ENCODE results near the gene APOBEC3A.
"Not testable (repeated sequence)": the region's sequence is repeated elsewhere in the genome, so short reads cannot be mapped to it uniquely, and the experiment has no call there.

Gene APOBEC3A

DNA sequence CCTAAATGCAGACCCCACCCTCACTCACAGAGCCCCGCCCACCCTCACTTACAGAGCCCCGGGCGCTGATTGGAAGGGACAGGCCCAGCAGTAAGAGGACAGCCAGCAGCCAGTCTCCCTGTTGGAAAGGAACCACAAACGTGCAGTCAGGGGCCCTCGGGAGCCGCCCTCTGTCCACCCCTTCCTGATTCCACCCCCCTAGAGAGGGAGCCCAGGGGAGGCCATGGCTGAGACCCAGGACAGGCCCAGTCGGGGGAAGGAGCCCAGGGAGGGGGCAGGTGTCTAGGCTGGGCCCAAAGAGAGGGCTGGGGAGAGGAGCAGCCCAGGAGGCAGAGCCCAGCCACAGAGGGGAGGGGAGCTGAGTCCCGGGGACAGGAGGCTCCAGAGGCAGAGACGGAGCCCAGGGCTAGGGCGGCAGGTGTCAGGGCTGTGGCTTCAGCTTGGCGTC is 5.9 kb downstream of the APOBEC3A start:
- DNase-seq, result not testable (repeated sequence)

DNA sequence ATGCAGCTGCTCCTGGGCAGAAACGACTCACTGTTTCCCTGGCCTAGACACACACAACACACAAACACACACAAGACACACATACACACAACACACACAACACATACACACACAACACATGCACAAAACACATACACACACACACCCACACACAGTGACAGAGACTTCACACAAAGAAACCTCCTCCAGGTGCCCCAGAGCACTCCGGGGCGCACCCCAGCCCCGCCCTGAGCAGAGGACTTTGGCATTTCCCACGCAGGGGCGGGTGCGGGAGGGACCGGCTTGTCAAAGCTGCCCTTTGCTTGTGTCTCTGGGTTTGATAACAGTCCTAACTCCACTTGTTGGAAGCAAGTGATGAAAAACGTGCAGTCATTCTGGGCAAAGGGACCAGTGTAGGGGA is 6.5 kb downstream of the APOBEC3A start:
- no peak for DNase-seq

DNA sequence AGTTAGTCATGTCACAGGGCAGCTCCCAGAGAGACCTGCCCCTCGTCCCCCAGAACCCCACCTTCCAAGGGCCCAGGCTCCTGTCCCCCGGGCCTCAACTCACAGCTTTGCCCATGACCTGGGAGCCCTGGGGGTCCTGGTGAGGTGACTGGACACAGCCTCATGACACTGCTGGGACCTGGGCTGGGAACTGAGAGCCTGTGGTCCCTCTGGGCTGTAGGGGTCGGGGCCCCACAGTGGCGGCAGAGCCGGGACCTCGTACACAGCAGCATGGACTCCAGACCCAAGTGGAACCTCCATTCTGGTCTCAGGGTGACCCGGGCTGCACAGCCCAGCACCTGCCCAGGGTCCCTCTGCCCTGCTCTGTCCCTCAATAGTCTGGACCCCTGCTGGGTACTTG is 6.9 kb downstream of the APOBEC3A start:
- DNase-seq, result no peak

DNA sequence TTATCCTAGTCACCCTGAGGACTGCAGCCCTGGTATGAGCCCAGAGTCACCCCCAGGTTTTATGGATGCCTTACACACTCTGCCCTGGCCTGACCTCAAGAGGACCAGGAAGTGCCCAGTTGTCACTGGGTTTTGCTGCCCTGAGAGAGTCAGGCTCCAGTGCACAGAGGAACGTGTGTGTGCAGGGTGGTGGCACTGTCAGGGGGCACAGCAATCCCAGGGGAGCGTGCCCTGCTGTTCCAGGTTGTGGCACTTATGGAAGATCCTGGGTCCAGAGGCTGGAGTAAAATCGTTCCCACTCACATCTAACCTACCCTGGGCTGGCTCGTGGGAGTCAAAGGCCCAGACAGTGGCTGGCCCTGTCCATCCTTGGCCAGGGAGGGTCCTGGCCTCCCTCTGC is 7.6 kb downstream of the APOBEC3A start:
- no peak for DNase-seq

DNA sequence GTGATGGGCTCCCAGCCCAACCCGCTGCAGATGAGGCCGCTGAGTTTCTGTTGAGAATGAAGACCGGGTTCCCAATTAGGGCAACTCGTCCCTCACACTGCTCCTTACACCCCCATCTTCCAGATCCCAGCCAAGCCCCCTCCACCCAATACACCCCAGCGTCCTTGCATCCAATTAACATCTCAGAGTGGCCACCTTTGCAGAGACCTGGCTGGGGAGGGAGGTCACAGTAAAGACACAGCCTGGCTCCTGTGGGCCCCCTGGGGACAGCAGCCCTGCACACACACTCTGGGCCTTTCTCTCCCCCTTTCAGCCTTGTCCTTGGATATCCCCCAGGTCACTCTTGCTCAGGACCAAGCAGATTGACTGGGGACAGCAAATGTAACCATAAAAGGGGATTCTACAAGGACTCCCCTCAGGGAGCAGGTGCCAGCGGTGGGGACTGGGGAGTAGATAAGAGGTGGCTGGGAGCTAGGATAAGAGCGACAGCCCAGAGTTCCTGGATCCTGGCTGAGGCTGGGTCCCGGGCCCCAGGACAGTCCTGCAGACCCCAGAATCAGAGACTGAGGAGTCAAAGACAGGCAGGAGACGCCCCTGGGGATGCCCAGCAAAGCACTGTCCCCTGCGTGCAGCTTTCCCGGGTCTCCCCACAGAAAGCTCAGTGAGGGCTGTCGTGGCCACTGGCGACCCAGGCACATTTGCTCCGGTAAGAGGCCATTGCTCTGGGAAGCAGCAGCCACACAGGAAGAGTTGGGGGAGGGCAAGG is 8.4 kb downstream of the APOBEC3A start:
- no peak for DNase-seq

DNA sequence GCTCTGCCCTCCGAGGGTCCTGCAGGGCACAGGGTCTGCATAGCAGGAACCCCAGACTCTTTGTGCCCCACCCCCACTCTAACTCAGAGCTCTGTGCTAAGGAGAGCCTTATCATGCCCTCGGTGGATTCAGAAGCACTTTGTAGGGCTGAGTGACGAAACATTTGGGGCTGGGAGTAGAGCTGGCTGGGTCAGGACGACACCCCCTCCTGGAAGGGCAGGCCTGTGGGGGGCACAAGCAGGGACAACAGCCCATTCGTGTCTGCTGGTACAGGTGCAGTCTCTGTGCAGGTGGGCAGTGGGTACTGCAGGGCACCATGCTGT is 8.9 kb downstream of the APOBEC3A start:
- no peak for DNase-seq

DNA sequence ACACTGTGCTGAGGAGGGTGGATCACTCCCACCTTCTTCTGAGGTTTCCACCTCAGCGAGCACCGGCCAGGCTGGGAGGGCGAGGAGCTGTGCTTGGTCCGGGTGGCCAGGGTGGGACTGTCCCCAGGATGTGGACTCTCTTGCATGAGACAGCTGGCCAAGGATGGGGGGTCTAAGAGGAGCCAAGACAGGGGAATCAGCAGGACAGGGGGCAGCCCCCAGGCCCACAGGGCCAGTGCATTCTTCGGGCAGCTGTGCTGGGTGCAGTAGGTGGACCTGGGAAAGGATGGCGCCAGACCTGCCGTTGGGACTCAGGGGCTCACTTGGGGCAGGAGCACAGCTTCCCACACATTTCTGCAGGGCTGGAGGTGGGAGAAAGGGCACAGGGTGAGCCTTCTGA is 9.5 kb downstream of the APOBEC3A start:
- DNase-seq, result no peak

DNA sequence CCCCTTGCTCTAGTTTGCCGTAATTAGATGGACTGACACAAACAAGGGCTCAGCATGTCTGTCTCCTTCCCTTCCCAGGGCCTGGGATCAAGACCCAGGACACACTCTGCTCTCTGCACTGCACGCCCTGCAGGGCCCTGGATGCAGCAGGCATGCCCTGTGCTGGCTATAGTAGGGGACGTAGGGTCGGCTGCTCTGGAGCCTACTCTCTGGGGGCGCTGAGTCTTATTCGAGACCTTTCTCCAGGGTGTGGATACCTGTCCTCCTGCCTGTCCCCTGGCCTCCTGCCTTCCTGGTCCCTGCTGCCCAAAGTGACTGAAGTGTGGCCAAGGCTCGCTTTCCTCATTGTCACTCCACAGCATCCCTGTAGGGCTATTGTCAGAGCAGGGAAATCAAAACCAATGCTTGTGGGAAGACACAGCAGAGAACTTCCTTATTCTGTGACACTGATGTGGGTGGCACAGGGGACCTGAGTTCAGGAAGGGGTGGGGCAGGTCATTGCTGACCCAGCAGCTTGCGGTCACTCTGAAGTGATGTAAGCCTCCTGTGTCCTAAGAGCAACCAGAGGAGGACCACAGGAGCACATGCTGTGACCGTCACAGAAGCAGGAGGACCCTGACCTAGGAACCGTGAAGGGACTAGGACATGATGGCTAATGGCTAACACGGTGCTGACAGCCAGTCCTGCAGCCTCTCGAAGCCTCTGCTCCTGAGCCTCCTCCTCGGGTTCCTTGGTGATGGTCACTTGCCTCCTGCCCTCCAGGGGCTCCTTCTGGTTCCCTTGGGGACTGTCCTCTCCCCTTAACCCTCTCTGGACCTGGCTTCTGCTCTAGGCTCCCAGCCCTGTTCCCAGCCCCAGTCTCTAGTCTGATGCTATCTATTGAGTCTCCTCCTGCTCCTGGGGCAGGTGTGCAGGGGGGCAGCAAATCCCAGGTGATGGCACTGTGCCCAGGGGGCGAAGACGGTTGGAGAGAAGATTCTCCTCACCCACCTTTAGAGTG is 10.3 kb downstream of the APOBEC3A start:
- no peak for DNase-seq

DNA sequence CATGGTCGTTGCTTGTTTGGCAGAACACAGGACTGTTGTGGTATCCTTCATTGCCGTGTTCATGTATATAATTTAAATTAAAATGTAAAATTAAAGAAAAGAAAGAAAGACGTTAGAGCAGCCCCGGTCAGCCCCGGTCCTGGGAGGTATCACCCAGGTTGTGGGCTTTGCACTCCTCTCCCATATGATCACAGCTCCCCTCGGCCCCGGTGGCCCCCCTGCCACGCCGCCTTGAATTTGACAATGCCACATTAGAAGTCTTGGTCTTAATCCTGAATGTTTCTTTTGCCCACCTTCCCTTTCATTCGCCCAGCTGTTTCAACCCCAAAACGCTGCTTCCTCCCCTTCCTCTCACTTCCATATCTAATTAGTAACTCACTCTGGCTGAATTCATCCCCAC is 11.4 kb downstream of the APOBEC3A start:
- no peak for DNase-seq

DNA sequence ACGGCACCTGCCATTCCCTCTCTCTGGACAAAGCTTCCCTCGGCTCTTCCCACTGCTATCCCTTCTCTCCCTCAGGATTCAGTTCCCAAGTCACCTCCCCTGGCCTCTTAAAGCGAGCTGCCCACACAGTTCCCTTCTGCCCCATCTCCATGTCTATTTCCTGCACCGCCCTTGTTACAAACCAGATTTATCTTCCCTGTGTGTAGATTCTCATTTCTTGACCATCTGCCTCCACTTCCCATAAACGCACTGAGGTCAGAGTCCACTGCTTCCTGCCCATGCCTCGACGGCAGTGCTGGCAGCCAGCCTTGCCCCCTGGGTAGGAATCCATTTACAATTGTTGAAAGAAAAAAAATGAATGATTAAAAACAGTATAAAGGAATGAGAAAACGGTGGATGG is 13.1 kb downstream of the APOBEC3A start:
- no peak for DNase-seq

DNA sequence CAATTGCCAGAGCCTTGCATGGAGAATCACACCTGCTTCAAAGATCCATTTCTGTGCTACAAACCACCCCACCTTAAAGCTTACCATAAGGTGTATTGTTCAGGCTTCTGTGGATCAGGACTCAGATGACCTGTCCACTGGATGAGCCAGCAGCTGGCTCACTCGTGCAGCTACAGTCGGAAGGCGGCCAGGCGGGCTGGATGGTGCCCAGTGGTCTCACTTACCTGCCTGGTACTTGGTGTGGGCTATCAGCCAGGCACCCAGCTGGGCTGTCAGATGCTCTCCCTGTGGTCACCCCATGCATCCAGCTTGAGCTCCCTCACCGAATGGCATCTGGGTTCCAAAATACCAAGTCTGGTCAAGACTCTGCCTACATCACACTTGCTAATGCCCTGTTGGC is 13.8 kb downstream of the APOBEC3A start:
- DNase-seq, result no peak

DNA sequence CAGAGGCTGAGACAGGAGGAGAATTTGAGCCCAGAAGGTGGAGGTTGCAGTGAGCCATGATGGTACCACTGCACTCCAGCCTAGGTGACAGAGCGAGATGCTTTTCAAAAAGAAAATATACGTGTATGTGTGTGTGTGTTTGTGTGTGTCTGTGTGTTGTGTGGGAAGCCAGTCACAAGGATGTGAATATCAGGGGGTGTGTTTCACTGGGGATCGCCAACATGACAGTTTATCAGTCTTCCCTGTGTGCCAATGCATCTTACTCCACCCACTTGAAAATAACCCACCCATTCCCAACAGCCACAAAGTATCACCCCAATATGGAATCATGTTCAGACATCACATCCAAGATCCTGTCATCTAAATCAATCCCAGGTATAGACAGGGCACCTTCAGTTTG is 14.4 kb downstream of the APOBEC3A start:
- DNase-seq, result no peak

DNA sequence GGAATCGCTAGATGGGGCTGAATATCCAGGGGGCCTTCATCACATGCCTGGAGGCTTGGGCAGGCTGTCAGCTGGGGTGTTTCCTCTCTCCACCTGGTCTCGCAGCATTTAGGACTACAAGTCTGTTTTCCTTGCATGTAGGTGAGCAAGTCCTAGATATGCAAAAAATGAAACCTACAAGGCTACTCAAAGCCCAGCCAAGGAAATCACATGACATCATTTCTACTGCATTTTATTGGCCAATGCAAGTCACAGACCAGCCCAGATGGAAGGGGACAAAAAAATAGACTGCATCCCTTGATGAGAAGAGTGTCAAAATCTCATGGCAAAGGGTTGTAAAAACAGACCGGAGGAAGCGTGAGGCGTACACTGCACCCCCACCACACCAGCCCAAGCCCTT is 15.1 kb downstream of the APOBEC3A start:
- DNase-seq, result no peak

DNA sequence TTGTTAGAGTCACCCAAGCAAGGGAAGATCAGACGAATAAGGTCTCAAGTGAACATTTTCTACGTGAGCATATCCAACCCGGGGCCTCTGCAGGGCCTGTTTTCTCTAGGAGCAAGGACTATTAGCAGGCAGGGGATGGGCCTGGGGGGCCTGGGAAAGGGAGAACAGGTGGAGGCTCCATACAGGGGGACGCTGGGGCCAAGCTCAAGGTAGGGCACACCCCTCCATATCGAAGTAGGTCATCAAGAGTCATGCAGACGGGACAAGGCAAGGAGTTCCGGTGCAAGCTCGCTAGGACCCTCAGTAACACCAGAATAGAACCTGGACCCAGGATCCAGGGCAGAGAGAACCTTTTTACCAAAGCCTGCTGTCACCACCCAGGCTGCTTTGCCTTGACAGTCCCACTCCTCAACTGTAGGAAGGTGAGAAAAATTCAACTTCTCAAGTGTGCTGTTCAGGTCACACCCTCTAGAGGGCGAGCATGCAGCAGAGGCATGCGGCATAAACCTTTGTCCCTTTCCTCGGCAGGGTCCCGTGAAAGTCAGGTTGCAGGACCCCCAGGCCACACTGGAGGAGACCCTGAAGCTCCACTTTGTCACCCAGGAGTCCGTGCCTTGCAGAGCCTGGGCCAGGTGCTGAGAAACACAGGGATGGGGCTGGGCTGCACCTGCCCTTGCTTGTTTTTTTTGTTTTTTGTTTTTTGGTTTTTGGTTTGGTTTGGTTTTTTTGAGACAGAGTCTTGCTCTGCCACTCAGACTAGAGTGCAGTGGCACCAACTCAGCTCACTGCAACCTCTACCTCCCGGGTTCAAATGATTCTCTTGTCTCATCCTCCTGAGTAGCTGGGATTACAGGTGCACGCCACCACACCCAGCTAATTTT is 16.1 kb downstream of the APOBEC3A start:
- DNase-seq, result peak in 4 of 6 experiments; percentile 10 to 57 (median 20)

DNA sequence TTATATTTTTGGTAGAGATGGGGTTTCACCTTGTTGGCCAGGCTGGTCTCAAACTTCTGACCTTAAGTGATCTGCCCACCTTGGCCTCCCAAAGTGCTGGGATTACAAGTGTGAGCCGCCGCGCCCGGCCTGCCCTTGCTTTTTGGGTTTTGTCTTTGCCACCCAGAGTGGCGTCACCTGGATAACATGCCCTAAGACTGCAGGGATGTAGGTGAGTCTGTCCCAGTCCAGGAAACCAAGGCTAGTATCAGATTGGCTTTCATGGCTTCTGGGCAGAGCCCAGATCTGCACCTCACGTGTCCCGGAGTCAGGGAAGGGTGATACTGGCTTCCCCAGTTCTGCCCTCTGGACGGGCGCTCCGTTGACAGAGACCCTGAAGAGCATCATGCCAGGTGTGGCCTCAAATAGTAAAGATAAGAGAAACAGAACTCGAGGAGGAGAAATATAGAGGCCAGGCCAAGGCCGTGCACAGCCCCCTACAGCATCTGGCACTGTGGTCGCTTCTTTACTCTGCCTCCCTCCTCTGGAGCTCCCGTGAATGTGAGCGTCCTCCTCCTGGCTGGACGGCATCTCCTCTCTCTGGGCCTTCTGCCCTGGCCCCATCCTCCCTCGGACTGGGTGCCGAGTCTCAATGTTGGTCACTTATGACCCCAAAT is 16.9 kb downstream of the APOBEC3A start:
- no peak for DNase-seq

DNA sequence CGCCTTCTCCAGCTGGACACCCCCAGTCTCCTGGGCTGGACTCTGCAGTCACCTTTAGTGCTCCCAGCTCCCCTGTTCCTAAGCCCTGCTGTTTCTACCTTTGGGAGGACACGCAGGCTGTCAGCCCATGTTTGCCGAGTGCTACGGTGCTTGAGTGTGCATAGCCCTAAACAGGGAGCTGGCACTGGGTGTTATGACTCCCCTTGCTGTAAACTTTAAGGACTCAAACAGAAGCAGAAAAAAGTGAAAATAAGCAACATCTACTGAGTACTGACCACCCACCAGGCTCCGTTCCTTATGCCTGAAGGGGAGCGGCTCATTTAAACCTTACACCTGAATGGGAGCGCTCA is 17.4 kb downstream of the APOBEC3A start:
- DNase-seq, result no peak

DNA sequence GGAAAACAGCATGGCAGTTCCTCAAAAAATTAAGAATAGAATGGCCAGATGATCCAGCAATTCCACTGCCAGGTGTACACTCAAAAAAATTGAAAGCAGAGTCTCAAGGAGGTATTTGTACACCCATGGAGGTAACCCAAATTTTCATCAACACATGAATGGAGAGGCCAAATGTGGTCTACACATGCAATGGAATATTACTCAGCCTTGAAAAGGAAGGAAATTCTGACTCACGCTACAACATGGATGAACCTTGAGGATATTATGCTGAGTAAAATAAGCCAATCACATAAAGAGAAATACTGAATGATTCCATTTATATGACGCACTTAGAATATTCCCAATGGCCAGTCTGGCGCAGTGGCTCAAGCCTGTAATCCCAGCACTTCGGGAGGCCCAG is 19.9 kb downstream of the APOBEC3A start:
- DNase-seq, result not testable (repeated sequence)

DNA sequence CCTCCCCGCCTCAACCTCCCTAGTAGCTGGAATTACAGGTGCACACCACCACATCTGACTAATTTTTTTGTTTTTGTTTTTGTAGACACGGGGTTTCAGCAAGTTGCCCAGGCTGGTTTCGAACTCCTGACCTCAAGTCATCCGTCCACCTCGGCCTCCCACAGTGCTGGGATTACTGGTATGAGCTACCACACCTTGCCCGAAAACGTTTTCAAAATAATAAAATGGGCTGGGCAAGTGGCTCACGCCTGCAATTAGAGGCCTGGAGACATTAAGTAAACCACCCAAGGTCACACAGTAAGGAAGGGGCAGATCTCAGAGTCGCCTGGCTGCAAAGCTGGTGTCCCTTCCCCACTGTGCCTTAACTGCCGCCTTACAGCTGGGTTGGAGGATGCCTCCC is 23.2 kb downstream of the APOBEC3A start:
- DNase-seq, result not testable (repeated sequence)

DNA sequence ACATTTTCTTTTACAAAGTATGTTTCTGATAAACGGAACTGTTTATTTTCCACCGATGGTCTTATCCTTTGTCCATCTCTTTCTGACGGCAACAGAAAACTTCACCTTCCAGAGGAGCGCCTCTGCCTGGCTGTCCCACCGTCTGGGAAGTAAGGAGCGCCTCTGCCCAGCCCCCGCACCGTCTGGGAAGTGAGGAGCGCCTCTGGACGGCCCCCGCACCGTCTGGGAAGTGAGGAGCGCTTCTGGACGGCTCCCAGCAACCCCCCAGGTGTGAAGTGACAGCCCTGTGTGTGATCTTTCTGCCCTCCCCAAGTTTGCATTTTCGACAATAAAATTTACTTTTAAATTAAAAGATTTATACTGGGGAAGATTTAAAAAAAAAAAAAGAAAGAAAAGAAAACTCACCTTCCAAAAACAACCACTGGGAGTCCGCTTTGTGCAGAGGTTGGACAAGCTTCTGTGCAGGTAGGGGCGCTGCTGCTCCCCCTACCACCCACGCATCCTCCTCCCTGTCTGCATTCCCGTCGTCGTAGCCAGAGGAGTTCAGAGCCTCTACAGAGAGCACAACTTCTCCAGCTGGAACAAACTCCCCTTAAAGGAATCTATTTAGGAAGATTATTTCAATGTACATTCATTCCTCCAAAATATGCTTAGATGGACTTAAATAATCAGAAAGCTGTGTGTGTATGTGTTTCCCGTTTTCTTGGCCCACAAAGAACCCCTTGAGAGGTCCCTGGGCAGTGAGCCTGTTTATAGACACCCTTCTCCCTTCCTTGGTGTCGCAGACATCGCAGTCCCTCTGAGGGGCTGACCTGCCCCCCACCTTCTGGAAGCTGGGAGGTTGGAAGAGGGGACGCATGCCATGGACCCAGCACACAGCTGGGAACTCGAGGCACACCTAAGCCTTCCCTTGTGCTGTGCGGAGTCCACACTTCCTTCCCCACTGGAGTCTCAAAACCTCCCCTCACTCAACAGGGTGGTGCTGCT is 23.9 kb downstream of the APOBEC3A start:
- DNase-seq, result peak in 2 of 6 experiments; percentile 6 to 36

DNA sequence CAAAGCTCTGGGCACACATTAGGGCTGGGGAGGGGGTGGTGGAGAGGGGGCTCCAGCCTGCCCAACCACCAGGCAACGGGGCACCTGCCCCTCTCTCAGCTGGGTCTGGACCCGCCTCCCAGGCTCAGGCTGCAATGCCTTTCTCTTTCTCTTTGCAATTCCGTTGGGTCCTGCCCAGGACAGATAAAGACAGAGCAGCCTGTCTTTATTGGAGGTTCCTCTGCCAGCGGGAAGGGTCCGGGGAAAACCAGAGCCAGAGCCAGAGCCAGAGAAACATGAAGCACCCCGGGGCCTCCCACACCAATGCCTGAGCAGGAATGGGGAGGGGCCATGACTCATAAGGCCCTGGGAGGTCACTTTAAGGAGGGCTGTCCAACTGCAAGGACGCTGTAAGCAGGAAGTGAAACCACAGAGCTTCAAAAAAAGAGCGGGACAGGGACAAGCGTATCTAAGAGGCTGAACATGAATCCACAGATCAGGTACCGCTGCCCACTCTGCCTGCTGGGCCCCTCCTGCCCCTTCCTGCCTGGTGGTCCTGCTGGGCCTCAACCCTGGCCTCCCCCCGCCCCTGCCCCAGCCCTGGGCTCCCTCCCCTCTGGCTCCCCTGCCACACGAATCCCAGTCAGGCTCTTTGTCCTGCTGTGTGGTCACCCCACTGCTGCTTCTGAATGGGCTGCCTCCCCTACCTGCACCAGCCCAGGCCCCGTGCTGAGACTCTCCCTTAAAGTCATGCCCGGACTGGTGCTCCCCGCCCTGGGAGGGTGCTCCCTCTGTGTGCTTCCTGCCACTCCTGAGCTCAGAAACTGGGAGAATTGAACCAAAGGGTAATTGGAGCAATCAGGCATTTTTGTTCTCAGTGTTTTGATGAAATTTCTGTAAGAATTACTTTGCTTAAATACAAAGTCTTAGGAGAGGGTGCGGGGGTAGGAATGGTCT is 24.9 kb downstream of the APOBEC3A start, which contains the start of gene APOBEC3B:
Gene APOBEC3B, plus strand, starts transcription at position 356 of the 936 bp plus-strand sequence. Its CDS starts 107 bp downstream, at position 463.
- DNase-seq, result peak in 4 of 6 experiments; percentile 6 to 34 (median 14)

All from stimulated activated naive CD4-positive, alpha-beta T cell (primary cell).